HG02840 (cell line): ENCODE data around the gene NPC1.
"Not testable (repeated sequence)": the region's sequence is repeated elsewhere in the genome, so short reads cannot be mapped to it uniquely, and the experiment has no call there.

ENCODE experiments used
- ATAC-seq: cut with Tn5 transposase; IDR thresholded peaks from one replicate; pipeline ENCODE4 v1.9.1; 2021; ENCODE audit warnings: mild to moderate bottlenecking, moderate library complexity, moderate number of reproducible peaks; ENCODE audit not compliant: unreplicated experiment, low FRiP score

Gene NPC1

GRCh38 chr18:23528580-23529472 lies 57.5 kb downstream of the NPC1 start:
- ATAC-seq: no peak

GRCh38 chr18:23526501-23527063 lies 59.7 kb downstream of the NPC1 start:
- ATAC-seq: no peak

- no peak for ATAC-seq
Measured at GRCh38 chr18:23524213-23524707, 62.0 kb downstream of the NPC1 start.

GRCh38 chr18:23523429-23524212 lies 62.7 kb downstream of the NPC1 start:
- ATAC-seq: no peak

- ATAC-seq: no peak
Measured at GRCh38 chr18:23521907-23522306, 64.4 kb downstream of the NPC1 start.

GRCh38 chr18:23521271-23521670 lies 65.0 kb downstream of the NPC1 start:
- ATAC-seq: no peak

GRCh38 chr18:23519734-23520133 lies 66.6 kb downstream of the NPC1 start:
- no peak for ATAC-seq

GRCh38 chr18:23515911-23516546 lies 70.3 kb downstream of the NPC1 start:
- ATAC-seq: peak; percentile 77

- ATAC-seq: no peak
Measured at GRCh38 chr18:23512641-23513040, 73.7 kb downstream of the NPC1 start.

GRCh38 chr18:23512216-23512615 lies 74.1 kb downstream of the NPC1 start:
- not testable (repeated sequence) for ATAC-seq

GRCh38 chr18:23510923-23511322 lies 75.4 kb downstream of the NPC1 start:
- not testable (repeated sequence) for ATAC-seq

GRCh38 chr18:23506393-23506792 lies 79.9 kb downstream of the NPC1 start:
- ATAC-seq: no peak

- peak; percentile 46 for ATAC-seq
Measured at GRCh38 chr18:23504720-23505119, 81.6 kb downstream of the NPC1 start.

- no peak for ATAC-seq
Measured at GRCh38 chr18:23503963-23504344, 82.4 kb downstream of the NPC1 start.

- peak; percentile 77 for ATAC-seq
Measured at GRCh38 chr18:23503038-23503962, 83.0 kb downstream of the NPC1 start, which contains the start of gene RMC1. Gene RMC1 (plus strand): TSS chr18:23503511. CDS start chr18:23503619, 108 bp downstream.

- no peak for ATAC-seq
Measured at GRCh38 chr18:23502516-23503037, 83.7 kb downstream of the NPC1 start.

GRCh38 chr18:23501626-23502025 lies 84.7 kb downstream of the NPC1 start:
- ATAC-seq: no peak

GRCh38 chr18:23499291-23499781 lies 87.0 kb downstream of the NPC1 start:
- ATAC-seq: no peak

GRCh38 chr18:23498877-23499276 lies 87.4 kb downstream of the NPC1 start:
- no peak for ATAC-seq
